ENCODE data around the gene LDB1. TPM values are rescaled to one million over a fixed set of nuclear protein-coding genes. Genes with fewer than 3 reads are reported as not detected.

LDB1 gene
- total and polyA plus RNA-seq, 4 donors, result 28.6 to 81.6 (median 39.3) TPM

DNA sequence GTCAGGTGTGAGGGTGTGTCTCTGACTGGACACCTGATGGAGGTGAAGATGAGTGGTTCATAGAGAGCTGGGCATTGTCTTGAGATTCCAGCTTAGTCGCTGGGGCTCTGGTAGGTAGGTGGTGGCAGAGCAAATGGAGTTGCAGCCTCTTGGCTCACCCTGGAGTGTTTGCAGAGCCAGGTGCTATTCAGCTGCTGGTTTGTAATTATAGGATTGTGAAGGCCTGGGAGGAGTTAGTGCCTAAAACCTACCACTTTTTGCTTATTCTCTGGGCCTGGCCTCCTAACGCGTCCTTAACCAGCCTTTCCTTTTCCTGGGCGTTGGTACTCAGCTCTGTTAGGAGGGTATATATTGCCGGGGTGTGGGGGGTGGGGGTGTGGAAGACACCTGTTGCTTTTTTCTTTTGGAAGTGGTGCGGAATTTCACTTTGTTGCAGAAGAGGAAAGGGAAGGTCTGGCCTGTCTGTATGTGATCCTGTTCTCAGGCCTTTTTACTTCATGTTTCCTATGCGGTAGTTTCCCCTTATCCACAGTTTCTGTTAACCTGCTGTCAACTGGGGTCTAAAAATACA, 15.9 kb upstream of the LDB1 start:
- Histone ChIP-seq H3K27me3 (ENCODE audit: control insufficient read depth in 3 of 3, insufficient read depth in 3 of 3, low read length in 2 of 3) (no peaks in the 10 kb centered on the region), H3K4me3 (no peak overlapping the region), H3K27ac (ENCODE audit: low read depth in 1 of 2, low read length in 1 of 2) (peak overlapping the region in 1 of 2 donors; percentile 69), H3K36me3 (ENCODE audit: control insufficient read depth in 4 of 4, insufficient read depth in 4 of 4, low read length in 4 of 4) (peaks cover 18 to 36% (median 21%) of the 10 kb centered on the region in 4 donors), H3K9me3 (ENCODE audit: control insufficient read depth in 4 of 4, insufficient read depth in 3 of 4, low read length in 3 of 4) (no peaks in the 10 kb centered on the region), H3K4me1 (ENCODE audit: control insufficient read depth in 5 of 5, insufficient read depth in 5 of 5, low read length in 5 of 5) (peaks cover 8 to 25% (median 13%) of the 10 kb centered on the region in 5 donors), H3K9ac (ENCODE audit: insufficient read depth in 1 of 2, low read length in 2 of 2) (peak overlapping the region in 1 of 2 donors; percentile 60)
- TF ChIP-seq, protein P1, sequence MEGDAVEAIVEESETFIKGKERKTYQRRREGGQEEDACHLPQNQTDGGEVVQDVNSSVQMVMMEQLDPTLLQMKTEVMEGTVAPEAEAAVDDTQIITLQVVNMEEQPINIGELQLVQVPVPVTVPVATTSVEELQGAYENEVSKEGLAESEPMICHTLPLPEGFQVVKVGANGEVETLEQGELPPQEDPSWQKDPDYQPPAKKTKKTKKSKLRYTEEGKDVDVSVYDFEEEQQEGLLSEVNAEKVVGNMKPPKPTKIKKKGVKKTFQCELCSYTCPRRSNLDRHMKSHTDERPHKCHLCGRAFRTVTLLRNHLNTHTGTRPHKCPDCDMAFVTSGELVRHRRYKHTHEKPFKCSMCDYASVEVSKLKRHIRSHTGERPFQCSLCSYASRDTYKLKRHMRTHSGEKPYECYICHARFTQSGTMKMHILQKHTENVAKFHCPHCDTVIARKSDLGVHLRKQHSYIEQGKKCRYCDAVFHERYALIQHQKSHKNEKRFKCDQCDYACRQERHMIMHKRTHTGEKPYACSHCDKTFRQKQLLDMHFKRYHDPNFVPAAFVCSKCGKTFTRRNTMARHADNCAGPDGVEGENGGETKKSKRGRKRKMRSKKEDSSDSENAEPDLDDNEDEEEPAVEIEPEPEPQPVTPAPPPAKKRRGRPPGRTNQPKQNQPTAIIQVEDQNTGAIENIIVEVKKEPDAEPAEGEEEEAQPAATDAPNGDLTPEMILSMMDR (IDR thresholded peaks at IDR 0.05; ENCODE audit: control extremely low read depth, extremely low read depth), result no peak
- 64 to 80% methylated on average over 7 of the region's 7 CpGs for WGBS, 2 donors
- ATAC-seq (ENCODE audit: insufficient read depth, low FRiP score), result no peak
- peak in 1 of 3 donors; percentile 50 for DNase-seq

DNA sequence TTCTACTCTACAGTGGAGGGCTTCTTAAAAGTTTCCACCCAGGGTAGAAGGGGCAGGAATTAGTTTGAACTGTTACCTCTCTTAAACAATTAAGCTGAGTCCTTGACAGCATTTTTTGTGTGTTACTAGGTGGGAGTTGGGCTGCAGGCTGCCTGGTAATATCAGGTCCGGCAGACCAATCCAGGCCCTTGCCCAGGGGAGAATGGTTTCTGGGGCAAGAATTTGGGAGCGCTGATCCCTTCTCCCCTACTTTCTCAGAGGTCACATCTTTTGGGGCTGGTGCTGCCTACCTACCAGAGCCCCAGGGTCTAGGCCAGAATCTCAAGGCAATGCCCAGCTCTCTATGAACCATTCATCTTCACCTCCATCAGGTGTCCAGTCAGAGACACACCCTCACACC, 14.2 kb upstream of the LDB1 start:
- WGBS, 2 donors, result 55 to 68% methylated on average over 2 of the region's 2 CpGs
- ATAC-seq (ENCODE audit: insufficient read depth, low FRiP score), result no peak
- TF ChIP-seq, protein P1 (IDR thresholded peaks at IDR 0.05; ENCODE audit: control extremely low read depth, extremely low read depth), result no peak

GRCh38 chr10:102133373-102134195, 13.4 kb upstream of the LDB1 start:
- TF ChIP-seq, protein P1 (IDR thresholded peaks at IDR 0.05; ENCODE audit: control extremely low read depth, extremely low read depth), result no peak
- peak overlapping the region; percentile 95 for H3K4me3 ChIP-seq
- 0 to 1% methylated on average over 44 to 48 of the region's 48 CpGs for WGBS, 2 donors
- H3K4me1 ChIP-seq (ENCODE audit: control insufficient read depth in 5 of 5, insufficient read depth in 5 of 5, low read length in 5 of 5), result peaks cover 8 to 25% (median 13%) of the 10 kb centered on the region in 5 donors
- H3K27me3 ChIP-seq (ENCODE audit: control insufficient read depth in 3 of 3, insufficient read depth in 3 of 3, low read length in 2 of 3), result no peaks in the 10 kb centered on the region
- peaks cover 0 to 12% (median 8%) of the 10 kb centered on the region in 4 donors for H3K36me3 ChIP-seq (ENCODE audit: control insufficient read depth in 4 of 4, insufficient read depth in 4 of 4, low read length in 4 of 4)
- ATAC-seq (ENCODE audit: insufficient read depth, low FRiP score) (peak; percentile 21), DNase-seq (peak; percentile 75 to 82 (median 81))
- peak overlapping the region; percentile 93 to 95 for H3K27ac ChIP-seq (ENCODE audit: low read depth in 1 of 2, low read length in 1 of 2)
- H3K9me3 ChIP-seq (ENCODE audit: control insufficient read depth in 4 of 4, insufficient read depth in 3 of 4, low read length in 3 of 4), result no peaks in the 10 kb centered on the region
- peak overlapping the region in 1 of 2 donors; percentile 80 for H3K9ac ChIP-seq (ENCODE audit: insufficient read depth in 1 of 2, low read length in 2 of 2)

More for the DNA sequence above, 14.2 kb upstream of the LDB1 start:
- Histone ChIP-seq H3K27me3 (ENCODE audit: control insufficient read depth in 3 of 3, insufficient read depth in 3 of 3, low read length in 2 of 3) (no peaks in the 10 kb centered on the region), H3K27ac (ENCODE audit: low read depth in 1 of 2, low read length in 1 of 2) (peak overlapping the region; percentile 28 to 93), H3K9me3 (ENCODE audit: control insufficient read depth in 4 of 4, insufficient read depth in 3 of 4, low read length in 3 of 4) (no peaks in the 10 kb centered on the region), H3K36me3 (ENCODE audit: control insufficient read depth in 4 of 4, insufficient read depth in 4 of 4, low read length in 4 of 4) (peaks cover 8 to 20% (median 16%) of the 10 kb centered on the region in 4 donors), H3K9ac (ENCODE audit: insufficient read depth in 1 of 2, low read length in 2 of 2) (peak overlapping the region in 1 of 2 donors; percentile 80), H3K4me1 (ENCODE audit: control insufficient read depth in 5 of 5, insufficient read depth in 5 of 5, low read length in 5 of 5) (peaks cover 8 to 25% (median 13%) of the 10 kb centered on the region in 5 donors), H3K4me3 (peak overlapping the region; percentile 30)
- no peak for DNase-seq

Measured in lung (tissue), 12 donors.